Measurements from ENCODE around the gene FAM227B. TPM values are rescaled to one million over a fixed set of nuclear protein-coding genes. Genes with fewer than 3 reads are reported as not detected.
"Not testable (repeated sequence)": the region's sequence is repeated elsewhere in the genome, so short reads cannot be mapped to it uniquely, and the experiment has no call there.

FAM227B gene, protein sequence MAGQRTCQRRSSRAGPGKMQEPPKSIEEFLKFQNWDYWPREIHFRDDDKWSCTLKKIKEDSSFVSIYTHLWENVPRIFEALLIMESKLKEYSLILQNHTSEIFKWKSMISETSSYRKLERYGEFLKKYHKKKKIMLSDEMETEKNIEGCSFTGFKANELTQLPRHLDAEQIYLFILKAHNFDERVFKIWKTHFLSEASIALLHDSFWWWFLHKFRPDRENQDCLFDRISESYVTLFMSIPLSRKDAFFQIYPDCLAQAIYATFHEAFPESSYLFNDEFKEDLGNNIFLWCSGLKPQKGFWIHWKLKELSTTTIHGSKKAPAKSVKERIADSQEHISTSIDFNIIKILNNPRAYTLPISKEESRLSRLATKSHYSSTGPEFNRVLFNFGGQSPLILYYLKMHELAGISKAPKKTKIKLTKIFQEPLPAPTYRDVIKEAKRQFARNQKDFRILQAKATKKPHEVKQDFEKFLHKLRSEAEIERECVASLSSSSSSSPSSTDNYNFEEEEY
- total RNA-seq, result 10 to 100 TPM in 1 of 4 donors, 1 to 10 TPM in 3; 6.5 to 11.9 (median 7.0) TPM
- 1 to 10 TPM; 2.7 to 9.3 (median 6.2) TPM for polyA plus RNA-seq
- long read RNA-seq, donor 1, partial matches to known transcripts, result 0 of 4 reads
- long read RNA-seq, donor 1, other reads (novel, unspliced or antisense), result 4 of 4 reads
- long read RNA-seq, donor 2, partial matches to known transcripts, result 1 of 5 reads
- long read RNA-seq, donor 2, other reads (novel, unspliced or antisense), result 4 of 5 reads

GRCh38 chr15:49620658-49621368 is at the start of gene FAM227B, which contains the start of gene DTWD1:
TSS of gene FAM227B (minus strand) at chr15:49620818. CDS start at chr15:49615171, 5,647 bp downstream.
TSS of gene DTWD1 (plus strand) at chr15:49621048. CDS start at chr15:49625168, 4,120 bp downstream.
- intact Hi-C loops (cut with DNase I), result loop anchor here (5.0 to 10.0 kb wide), 3 partner anchors 464 to 574 kb away; partner anchors contain the start of genes COPS2 (in 2 of the 2) and SECISBP2L (in 1 of the 2)
- DNase-seq (peak; percentile 97 to 98), ATAC-seq (peak; percentile 98 to 100 (median 100))
- Histone ChIP-seq H3K27me3 (ENCODE audit: insufficient read depth in 3 of 3, low read length in 2 of 3) (no peaks in the 10 kb centered on the region), H3K9me3 (no peaks in the 10 kb centered on the region), H3K4me1 (peaks cover 28% of the 10 kb centered on the region), H3K4me3 (peak within 1 kb of the TSS; percentile 83), H3K36me3 (ENCODE audit: insufficient read depth in 1 of 2, low read depth in 1 of 2) (peaks cover 2 to 8% of the 10 kb centered on the region in 2 donors), H3K27ac (peak within 1 kb of the TSS; percentile 94)
- WGBS, 3 donors, result 0% methylated on average over 59 of the region's 59 CpGs
- TF ChIP-seq CTCF (IDR thresholded peaks at IDR 0.05), result no peak

DNA sequence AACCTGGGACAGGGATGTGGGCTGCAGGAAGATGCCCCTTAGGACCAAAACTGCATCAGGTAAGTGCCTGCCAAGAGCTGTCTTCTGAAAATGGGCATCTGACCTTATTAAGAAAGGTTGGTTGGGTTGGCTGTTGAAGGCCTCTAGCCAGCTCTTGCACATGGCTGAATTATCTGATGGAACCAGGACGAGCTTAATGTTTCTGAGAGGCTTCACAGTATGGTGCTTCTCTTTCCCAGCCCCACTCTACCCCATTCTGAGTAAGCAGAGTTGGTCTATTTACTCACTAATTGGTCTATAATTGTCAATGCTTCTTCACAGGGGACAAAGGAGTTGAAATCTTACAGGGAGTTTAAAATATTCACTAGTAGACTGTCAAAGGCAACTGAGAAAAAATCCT is 48.7 kb upstream of the FAM227B start:
- no peak overlapping the region for H3K4me3 ChIP-seq
- H3K27me3 ChIP-seq (ENCODE audit: insufficient read depth in 3 of 3, low read length in 2 of 3), result no peaks in the 10 kb centered on the region
- H3K36me3 ChIP-seq (ENCODE audit: insufficient read depth in 1 of 2, low read depth in 1 of 2), result no peaks in the 10 kb centered on the region
- no peak for DNase-seq
- intact Hi-C loops (cut with DNase I), result no loop called here
- no peak for ATAC-seq
- H3K9me3 ChIP-seq, result no peaks in the 10 kb centered on the region
- no peak for TF ChIP-seq CTCF (IDR thresholded peaks at IDR 0.05)
- H3K4me1 ChIP-seq, result no peaks in the 10 kb centered on the region
- 73 to 89% (median 74%) methylated on average over 1 of the region's 1 CpG for WGBS, 3 donors
- H3K27ac ChIP-seq, result no peak overlapping the region

GRCh38 chr15:49666486-49666885 is 45.9 kb upstream of the FAM227B start:
- DNase-seq; H3K9me3 ChIP-seq; H3K4me1 ChIP-seq; H3K27ac ChIP-seq; H3K4me3 ChIP-seq; ATAC-seq; H3K36me3 ChIP-seq (ENCODE audit: insufficient read depth in 1 of 2, low read depth in 1 of 2); intact Hi-C loops (cut with DNase I); H3K27me3 ChIP-seq (ENCODE audit: insufficient read depth in 3 of 3, low read length in 2 of 3): not testable (repeated sequence)
- WGBS, 3 donors, result 85 to 92% (median 88%) methylated on average over 3 of the region's 3 CpGs

DNA sequence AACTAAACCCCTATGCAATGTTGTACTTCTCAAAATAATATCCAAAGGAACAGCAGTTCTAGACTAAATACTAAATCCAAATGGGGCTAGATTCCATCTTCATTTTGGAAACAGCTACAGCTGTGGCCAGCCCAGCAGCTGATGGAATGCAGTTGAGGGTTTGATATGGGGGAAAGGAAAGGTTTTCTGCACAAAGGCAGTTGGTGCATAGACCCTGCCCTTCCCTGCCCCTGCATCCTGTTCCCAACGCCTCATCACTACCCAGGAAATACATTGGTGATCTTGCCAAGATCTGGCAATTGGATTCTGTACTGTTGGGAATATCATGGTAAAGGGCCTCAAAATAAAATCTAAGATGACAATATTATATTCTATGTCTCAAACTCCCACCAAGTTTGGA is 44.1 kb upstream of the FAM227B start:
- intact Hi-C loops (cut with DNase I), result no loop called here
- DNase-seq, result no peak
- no peak for TF ChIP-seq CTCF (IDR thresholded peaks at IDR 0.05)
- H3K9me3 ChIP-seq, result no peaks in the 10 kb centered on the region
- no peak for ATAC-seq
- no peaks in the 10 kb centered on the region for H3K27me3 ChIP-seq (ENCODE audit: insufficient read depth in 3 of 3, low read length in 2 of 3)
- H3K27ac ChIP-seq, result no peak overlapping the region
- no peaks in the 10 kb centered on the region for H3K4me1 ChIP-seq
- WGBS, 3 donors, result 53 to 67% (median 58%) methylated on average over 1 of the region's 1 CpG
- no peaks in the 10 kb centered on the region for H3K36me3 ChIP-seq (ENCODE audit: insufficient read depth in 1 of 2, low read depth in 1 of 2)
- no peak overlapping the region for H3K4me3 ChIP-seq
